22Rv1 (cell line): Measurements from ENCODE around the gene MKI67.

Source experiments
- H3K27ac ChIP-seq: fragments of 450-650 bp; 2 replicates; pipeline ENCODE4 v1.5.1; 2017
- ZFX ChIP-seq: fragments of 450-650 bp; IDR thresholded peaks from 2 replicates; pipeline ENCODE4 v1.6.1; 2017; ENCODE audit warnings: antibody characterized with exemption, borderline replicate concordance
- TF ChIP-seq, protein P1 (sequence below): fragments of 450-650 bp; IDR thresholded peaks from 2 replicates; pipeline ENCODE4 v1.5.1; 2017; ENCODE audit warnings: mild to moderate bottlenecking

Gene MKI67

DNA sequence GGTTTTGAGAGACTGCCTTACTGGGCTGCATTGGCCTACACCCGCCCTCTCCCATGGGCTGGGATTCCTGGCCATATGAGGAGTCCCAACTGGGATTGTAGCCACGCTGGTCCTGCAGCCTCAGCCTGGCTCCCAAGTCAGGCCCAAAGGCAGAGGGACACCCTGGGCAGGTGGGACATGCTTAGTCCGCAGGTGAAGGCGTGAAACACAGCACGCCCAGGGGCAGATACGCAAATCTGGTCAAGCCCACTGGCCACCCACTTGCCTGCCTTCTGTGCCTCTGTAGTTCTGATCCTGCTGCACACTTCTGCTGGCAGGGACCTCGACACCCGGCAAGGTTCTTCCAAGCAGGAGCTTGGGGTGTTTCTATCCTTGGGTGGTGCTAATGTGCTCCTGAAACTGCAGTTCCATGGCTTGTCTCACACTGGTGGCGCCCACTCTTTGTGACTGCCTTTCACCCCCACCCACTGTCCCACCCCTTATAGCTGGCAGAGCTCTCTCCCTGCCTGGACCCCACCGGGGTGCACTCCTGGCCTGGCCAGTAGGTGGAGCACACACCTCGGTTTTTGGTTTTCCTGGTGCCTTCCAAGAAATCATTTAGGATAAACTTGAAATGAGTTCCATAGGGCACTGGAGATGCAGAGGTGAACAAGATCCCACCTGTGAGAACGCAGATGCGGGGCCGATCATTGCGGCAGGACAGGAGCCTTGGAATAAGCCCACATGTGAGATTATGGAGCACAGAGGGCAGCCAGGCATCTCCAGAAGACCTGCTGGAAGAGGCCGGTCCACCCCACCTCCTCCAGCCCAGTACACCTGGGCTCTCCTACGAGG, 47.9 kb downstream of the MKI67 start:
- no peak for TF ChIP-seq ZFX
- TF ChIP-seq, protein P1, sequence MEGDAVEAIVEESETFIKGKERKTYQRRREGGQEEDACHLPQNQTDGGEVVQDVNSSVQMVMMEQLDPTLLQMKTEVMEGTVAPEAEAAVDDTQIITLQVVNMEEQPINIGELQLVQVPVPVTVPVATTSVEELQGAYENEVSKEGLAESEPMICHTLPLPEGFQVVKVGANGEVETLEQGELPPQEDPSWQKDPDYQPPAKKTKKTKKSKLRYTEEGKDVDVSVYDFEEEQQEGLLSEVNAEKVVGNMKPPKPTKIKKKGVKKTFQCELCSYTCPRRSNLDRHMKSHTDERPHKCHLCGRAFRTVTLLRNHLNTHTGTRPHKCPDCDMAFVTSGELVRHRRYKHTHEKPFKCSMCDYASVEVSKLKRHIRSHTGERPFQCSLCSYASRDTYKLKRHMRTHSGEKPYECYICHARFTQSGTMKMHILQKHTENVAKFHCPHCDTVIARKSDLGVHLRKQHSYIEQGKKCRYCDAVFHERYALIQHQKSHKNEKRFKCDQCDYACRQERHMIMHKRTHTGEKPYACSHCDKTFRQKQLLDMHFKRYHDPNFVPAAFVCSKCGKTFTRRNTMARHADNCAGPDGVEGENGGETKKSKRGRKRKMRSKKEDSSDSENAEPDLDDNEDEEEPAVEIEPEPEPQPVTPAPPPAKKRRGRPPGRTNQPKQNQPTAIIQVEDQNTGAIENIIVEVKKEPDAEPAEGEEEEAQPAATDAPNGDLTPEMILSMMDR: peak; percentile 79
- no peak overlapping the region for H3K27ac ChIP-seq

DNA sequence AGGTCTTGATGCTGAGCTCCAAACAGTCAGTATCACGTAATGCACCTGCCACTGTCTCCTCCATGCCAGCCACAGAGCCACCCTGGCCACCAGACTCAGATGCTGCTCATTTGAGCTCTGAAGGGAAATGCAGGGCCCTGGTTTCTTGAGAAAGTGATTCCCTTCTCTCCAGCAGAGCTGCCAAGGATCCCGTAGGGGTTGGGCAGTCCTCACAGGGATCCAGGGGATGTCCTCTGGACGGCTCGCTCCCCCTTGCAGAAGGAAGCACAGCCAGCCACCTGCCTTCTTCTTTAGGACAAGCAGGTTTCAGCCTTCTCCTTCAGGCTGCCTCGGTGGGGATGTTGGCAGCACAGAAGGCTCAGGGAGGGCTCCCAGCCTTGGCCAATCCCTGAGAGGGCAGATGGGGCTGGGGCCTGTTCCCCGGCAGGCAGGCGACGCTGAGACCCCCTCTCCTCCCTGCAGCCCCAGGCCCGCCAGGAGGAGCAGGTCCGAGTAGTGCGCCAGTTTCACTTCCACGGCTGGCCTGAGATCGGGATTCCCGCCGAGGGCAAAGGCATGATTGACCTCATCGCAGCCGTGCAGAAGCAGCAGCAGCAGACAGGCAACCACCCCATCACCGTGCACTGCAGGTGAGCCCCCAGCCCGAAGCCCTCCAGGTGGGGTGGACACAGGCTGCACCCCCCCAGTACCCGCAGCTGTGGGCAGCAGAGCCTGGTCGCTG, 48.9 kb downstream of the MKI67 start:
- no peak for TF ChIP-seq ZFX
- TF ChIP-seq, protein P1: no peak
- H3K27ac ChIP-seq: no peak overlapping the region

DNA sequence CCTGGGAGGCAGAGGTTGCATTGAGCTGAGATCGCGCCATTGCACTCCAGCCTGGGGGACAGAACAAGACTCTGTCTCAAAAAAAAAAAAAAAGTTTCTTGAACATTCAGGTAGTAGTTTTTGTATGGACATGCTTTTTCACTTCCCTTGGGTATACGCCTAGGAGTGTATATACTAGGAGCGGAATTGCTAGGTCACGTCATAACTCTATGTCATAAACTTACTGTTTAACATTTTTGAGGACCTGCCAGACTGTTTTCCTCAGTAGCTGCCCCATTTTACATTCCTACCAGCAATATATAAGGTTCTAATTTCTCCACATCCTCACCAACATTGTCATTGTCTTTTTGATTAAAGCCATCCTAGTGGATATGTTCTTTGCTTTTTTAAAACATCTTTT, 51.6 kb downstream of the MKI67 start:
- H3K27ac ChIP-seq: no peak overlapping the region
- TF ChIP-seq, protein P1: no peak
- no peak for TF ChIP-seq ZFX

DNA sequence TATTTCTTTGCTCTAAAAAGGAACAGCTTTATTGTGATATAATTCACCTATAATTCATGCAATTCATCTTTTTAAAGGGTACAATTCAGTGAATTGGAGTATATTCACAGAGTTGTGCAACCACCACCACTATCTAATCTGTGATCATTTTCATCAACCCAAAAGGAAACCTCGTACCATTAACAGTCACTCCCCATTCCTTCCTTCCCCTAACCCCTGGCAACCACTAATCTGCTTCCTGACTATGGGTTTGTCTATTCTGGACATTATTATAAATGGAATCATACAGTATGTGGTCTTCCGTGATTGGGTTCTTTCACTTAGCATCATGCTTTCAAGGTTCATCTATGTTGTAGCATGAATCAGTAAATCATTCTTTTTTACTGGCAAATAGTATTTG, 52.3 kb downstream of the MKI67 start:
- H3K27ac ChIP-seq: no peak overlapping the region
- no peak for TF ChIP-seq ZFX
- TF ChIP-seq, protein P1: no peak

DNA sequence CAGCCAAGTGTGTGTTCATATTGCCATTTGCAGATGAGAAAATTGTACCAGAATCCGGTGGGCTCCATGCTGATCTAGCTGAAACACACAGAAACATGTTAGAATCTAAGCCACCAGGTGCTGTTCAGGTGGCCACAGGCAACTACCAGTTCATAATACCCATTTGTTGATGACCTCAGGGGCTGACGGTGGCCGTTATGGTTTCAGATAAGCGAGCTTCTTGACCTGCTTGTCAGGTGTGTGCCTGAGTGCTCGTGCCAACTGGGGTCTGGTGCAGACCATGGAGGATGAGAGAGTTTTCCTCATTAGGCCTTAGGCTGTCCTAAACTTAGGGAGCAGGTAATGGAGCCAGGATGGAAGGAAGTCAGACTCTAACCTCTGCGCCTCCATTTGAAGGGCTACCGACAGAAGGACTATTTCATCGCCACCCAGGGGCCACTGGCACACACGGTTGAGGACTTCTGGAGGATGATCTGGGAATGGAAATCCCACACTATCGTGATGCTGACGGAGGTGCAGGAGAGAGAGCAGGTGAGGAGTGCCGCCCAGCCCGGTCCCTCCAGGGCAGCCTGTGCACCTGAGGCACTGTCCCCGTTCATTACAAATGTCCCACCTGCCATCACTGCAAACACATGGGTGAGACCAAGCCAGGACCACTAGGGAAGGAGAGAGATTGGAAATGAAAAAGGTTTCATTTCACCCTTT, 53.1 kb downstream of the MKI67 start:
- TF ChIP-seq, protein P1: no peak
- no peak for TF ChIP-seq ZFX
- no peak overlapping the region for H3K27ac ChIP-seq

DNA sequence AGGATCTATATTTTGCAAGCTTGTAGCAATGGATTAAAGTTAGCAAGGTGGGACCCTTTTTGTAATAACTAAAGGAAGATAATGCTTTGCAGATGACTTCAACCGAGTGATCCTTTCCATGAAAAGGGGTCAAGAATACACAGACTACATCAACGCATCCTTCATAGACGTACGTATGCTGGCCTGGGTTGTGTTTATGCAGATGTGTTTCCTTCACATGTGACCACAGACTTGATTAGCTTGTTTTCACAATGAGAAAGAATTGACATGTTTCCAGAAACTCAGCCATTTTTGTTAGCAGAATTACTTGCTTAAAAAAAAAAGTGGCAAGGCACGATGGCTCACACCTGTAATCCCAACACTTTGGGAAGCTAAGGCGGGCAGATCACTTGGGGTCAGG, 54.2 kb downstream of the MKI67 start:
- TF ChIP-seq ZFX: no peak
- TF ChIP-seq, protein P1: no peak
- no peak overlapping the region for H3K27ac ChIP-seq
